ES-I3 (cell line): ENCODE measurements around the gene CORO2B.
"Not testable (repeated sequence)": the region's sequence is repeated elsewhere in the genome, so short reads cannot be mapped to it uniquely, and the experiment has no call there.

Source experiments
- H3K36me3 ChIP-seq: 2 replicates; pipeline ENCODE4 v1.6.1; 2013; ENCODE audit warnings: mild to moderate bottlenecking, low read length, control low read depth, moderate library complexity; ENCODE audit not compliant: insufficient read depth
- H3K4me1 ChIP-seq: 2 replicates; pipeline ENCODE4 v1.6.1; 2013; ENCODE audit warnings: mild to moderate bottlenecking, control low read depth, low read length; ENCODE audit not compliant: insufficient read depth
- H3K9ac ChIP-seq: 2 replicates; pipeline ENCODE4 v1.6.1; 2013; ENCODE audit warnings: low read depth, mild to moderate bottlenecking, low read length, moderate library complexity
- H3K9me3 ChIP-seq: 2 replicates; pipeline ENCODE4 v1.6.1; 2013; ENCODE audit warnings: mild to moderate bottlenecking, low read length, moderate library complexity; ENCODE audit not compliant: control insufficient read depth, insufficient read depth

Gene CORO2B

DNA sequence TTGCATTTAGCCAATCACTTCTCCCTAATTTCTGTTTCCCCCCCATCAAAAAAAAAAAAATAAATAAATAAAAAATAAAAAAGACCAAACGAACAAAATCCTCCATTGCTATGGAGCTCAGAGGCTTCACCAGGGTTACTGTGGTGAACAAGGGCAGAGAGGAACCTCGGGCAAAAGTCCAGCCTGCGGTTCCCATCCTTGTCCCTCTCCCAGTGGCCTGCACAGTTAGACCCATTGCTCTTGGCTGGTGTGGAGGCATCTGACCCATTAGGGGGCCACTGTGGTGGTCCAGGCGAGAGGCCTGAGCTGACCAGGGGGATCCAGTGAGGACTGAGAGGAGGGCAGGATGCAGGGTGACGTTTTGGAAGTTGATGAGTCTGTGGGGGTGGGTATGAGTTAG is 18.8 kb downstream of the CORO2B start:
- Histone ChIP-seq H3K9ac (no peak overlapping the region), H3K36me3 (no peaks in the 10 kb centered on the region), H3K4me1 (peaks cover 27% of the 10 kb centered on the region), H3K9me3 (no peaks in the 10 kb centered on the region)

DNA sequence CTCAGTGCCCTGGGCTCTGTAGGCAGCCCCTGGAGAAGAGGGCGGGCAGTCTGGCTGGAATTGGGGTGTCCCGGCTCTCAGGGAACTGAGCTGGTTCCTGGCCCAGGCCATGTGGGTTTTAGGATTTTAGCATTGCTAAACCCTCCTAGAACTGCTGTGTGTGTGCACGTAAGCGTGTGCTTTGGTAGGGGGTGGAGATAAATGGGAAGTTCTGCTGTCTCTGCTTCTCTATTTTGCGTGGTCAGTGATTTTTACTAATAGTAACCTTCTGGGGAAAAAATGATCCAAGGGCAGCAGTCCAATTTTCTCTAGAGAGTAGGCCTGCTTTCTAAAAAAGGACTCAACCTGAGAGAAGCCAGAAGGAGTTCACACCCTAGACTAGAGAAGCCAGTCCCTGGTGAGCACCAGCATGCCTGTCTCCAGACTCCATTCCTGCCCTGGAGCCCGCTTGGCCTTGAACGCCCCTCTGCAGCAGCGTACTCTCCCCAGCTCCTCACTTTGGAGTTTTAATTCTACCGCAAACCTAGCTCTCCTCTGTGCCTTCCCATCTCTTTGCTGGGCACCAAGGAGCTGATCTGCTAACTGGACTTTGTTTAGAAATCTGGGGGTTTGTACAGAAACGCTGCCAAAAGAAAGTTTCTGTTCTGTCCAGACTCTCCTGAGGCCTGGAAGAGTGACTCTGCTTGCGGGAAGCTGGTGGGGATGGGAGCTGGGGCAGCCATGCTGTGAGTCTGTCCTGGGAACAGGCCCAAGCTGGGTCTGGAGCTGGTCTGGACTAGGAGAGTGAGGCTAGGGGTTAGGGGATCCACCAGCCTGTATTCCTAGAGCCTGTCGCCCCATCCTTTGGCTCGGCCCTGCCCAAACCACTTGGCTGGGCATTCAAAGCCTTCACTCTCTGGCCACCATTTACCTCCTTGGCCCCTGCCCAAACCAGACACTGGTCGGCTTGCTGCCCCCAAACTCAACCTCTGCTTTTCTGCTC is 19.7 kb downstream of the CORO2B start:
- Histone ChIP-seq H3K36me3 (no peaks in the 10 kb centered on the region), H3K9me3 (no peaks in the 10 kb centered on the region), H3K4me1 (peaks cover 27% of the 10 kb centered on the region), H3K9ac (no peak overlapping the region)

DNA sequence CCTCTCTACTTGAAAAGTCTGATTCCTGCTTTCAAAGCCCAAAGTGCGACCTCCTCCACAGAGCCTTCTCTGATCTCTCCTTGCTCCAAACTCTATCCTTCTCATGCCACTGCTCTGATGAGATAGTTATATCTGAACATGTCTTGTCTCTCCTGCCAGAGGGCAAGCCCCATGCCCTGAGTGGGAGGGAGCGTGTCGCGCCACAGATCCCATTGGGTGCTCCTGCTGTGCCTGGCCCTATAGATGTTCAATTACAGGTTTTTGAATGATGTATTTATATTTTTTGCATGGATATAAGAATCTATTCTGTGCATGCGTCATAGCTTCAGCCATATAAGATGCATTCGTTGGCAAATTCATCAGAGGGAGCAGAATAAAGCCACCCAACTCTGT is 20.4 kb downstream of the CORO2B start:
- Histone ChIP-seq H3K36me3 (no peaks in the 10 kb centered on the region), H3K4me1 (peaks cover 27% of the 10 kb centered on the region), H3K9ac (no peak overlapping the region), H3K9me3 (no peaks in the 10 kb centered on the region)

DNA sequence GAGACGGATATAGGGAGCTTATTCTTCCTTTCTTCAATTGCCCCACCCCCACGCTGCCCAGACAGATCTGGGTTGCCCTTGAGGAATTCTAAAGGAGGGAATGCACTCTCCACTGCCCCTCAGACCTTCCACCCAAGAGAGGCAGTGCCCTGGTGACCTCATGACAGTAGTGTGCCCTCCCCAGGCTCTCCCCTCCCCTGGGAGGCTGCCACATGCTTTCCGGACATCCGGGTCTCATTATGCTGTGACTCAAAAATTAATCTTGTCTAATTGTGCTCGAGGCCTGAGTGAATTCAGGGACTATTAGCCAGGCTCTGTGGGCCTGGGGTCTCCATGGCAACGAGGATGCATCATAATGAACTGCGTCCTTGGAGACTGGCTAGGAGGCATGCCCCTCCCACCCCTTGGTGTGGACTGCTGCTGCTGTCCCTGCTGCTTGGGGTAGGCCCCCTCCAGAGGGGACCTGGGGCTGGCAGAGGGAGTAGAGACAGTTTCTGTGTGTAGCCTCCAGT is 20.8 kb downstream of the CORO2B start:
- Histone ChIP-seq H3K9ac (no peak overlapping the region), H3K36me3 (no peaks in the 10 kb centered on the region), H3K4me1 (peaks cover 27% of the 10 kb centered on the region)

DNA sequence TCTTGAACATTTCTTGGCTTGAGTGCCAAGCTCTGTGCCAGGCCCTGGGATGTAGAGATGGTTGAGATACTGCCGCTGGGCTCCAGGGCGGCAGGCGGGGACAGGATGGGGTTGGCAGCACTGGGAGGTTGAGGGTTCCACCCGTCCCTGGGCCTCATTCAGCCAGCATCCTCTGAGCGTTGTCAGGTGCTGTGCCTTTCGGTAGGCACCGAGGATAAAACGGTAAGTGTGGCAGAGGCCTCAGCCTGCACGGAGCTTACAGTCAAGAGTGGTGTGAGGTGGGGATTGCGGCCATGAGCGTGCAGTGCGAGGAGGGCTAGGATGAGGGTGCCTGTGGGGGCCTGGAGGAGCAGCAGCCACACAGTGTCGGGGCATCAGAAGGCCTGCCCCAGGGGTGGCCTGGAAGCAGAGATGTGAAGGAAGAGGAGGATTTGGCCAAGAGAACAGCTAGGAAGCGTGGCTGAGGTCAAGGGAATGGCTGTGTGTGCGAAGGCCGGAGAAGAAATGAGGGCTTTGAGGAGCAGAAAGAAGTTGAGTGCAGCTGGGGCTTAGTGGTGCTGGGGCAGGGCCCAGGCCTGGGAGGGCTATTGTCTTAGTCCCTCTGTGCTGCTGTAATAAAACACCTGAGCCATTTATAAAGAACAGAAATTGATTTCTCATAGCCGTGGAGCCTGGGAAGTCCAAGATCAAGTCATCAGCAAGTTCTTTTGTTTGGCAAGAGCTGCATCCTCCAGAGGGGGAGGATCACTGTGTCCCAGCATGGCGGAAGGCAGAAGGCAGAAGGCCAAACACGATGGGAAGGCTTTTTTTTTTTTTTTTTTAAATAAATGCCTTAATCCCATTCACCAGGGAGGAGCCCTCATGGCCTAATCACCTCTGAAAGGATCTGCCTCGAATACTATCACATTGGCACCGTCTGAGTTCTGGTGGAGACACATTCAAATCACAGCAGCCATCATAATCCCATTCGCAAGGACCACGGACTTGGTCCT is 22.7 kb downstream of the CORO2B start:
- Histone ChIP-seq H3K36me3 (no peaks in the 10 kb centered on the region), H3K4me1 (peaks cover 21% of the 10 kb centered on the region), H3K9me3 (no peaks in the 10 kb centered on the region), H3K9ac (no peak overlapping the region)

More for the DNA sequence above, 20.8 kb downstream of the CORO2B start:
- no peaks in the 10 kb centered on the region for H3K9me3 ChIP-seq

DNA sequence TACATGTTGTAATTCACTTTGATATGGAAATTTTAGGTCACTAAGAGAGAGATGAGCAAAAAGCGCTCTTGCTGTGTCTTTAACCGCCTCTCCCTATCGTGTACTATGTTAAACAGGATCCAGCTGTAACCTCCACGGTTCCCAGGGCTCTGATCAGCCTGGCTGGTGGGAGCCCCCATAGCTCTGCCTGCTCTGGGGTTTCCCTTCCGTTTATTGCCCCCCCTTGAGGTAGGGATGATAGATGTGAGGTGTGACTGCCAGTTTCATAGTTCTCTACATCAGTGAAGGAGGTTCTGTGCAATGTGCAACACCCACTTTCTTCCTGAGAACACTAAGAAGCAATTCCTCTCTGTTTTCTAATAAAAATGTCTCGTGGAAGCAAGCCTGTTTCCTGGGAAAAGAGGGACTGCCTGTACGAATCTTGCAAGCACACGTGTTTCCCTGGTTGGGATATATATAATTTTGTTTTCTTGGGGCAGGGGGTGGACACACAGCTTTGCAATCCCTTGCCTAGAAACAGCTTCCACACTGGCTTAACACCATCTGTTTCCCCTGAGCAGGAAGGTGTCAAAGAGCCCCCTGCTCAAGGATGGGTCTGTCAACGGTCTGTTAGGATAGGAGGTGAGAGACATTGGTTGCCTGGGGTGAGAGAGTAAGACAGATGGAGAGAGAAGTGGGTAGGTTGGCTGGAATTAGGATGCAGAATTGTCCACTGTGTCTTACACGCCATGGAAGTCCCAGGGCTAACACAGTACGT is 23.8 kb downstream of the CORO2B start:
- H3K36me3 ChIP-seq, result no peaks in the 10 kb centered on the region
- no peaks in the 10 kb centered on the region for H3K9me3 ChIP-seq
- peaks cover 21% of the 10 kb centered on the region for H3K4me1 ChIP-seq
- H3K9ac ChIP-seq, result no peak overlapping the region

DNA sequence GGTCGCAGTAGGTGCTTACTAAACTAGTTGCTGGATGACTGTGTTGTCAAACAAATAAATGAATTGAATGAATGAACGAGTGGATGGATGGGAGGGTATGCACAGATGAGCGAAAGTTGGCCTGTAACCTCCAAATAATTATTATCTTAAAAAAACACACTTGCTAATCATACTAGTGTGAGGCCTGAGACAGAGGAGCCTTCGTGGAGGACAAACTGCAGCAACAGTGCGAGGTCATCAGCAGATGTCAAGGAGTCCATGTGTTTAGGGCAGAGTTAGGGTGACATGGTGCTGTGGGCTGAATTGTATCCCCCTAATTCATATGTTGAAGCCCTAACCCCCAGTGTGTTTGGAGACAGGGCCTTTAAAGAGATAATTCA is 24.4 kb downstream of the CORO2B start:
- H3K9ac ChIP-seq, result no peak overlapping the region
- H3K4me1 ChIP-seq, result peaks cover 26% of the 10 kb centered on the region
- no peaks in the 10 kb centered on the region for H3K36me3 ChIP-seq
- no peaks in the 10 kb centered on the region for H3K9me3 ChIP-seq

DNA sequence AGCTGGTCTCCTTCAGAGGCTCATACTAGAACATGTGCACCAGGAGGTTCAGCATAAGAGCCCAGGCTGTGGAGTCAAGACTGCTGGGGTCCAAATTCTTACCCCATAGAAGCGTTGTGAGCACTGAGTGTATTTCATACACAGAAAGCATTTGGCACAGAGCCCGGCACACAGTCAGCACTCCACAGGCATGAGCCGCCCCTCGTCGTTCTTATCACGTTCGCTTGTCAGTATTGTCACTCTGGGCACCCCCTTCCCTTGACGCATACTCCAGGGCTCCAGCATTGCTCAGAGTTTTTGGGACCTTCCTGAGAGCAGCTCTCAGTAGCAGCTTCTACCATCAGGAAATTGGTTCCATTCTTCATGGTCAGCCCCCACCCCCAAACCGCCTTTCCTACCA is 25.2 kb downstream of the CORO2B start:
- Histone ChIP-seq H3K4me1 (peaks cover 28% of the 10 kb centered on the region), H3K36me3 (no peaks in the 10 kb centered on the region)

DNA sequence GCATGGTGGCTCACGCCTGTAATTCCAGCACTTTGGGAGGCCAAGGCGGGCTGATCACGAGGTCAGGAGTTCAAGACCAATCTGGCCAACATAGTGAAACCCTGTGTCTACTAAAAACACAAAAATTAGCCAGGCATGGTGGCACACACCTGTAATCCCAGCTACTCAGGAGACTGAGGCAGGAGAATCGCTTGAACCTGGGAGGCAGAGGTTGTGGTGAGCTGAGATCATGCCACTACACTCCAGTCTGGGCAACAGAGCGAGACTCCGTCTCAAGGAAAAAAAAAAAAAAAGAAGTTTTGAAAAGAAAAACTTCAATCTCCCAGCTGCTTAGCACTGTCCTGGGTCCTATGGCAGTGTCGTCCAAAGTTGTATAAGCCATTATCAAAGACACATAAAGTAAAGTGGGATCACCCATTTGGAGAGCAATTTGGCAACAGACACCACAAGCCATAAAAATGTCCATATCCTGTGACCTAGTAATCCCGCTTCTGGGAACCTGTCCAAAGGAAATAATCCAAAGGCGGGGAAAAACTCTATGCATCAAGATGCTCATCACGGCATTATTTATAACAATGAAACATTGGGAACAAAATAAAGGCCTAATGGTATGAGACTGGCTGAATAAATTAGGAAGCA is 26.2 kb downstream of the CORO2B start:
- H3K36me3 ChIP-seq, H3K9me3 ChIP-seq, H3K9ac ChIP-seq: not testable (repeated sequence)
- H3K4me1 ChIP-seq, result peaks cover 29% of the 10 kb centered on the region

More for the DNA sequence above, 25.2 kb downstream of the CORO2B start:
- Histone ChIP-seq H3K9ac (no peak overlapping the region), H3K9me3 (no peaks in the 10 kb centered on the region)

DNA sequence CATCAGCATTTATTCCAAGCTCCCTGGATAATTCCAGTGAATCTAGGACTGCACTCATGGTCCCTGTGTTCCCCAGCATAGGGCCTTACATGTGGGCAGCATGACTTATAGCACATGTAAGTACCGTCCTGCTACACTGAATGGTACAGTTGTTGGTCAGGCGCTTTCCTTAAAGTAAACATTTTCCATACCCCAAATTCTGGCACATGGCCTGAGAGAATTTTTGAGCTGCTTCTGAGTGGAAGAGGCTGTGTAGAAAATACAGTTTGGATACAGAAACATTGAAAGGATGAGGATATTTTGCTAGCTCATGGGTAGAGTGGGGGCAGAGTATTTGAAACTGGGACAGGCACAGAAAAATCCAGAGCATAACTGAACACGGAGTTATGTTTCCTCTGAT is 27.6 kb downstream of the CORO2B start:
- Histone ChIP-seq H3K9me3 (no peaks in the 10 kb centered on the region), H3K9ac (no peak overlapping the region), H3K36me3 (no peaks in the 10 kb centered on the region), H3K4me1 (peaks cover 25% of the 10 kb centered on the region)

DNA sequence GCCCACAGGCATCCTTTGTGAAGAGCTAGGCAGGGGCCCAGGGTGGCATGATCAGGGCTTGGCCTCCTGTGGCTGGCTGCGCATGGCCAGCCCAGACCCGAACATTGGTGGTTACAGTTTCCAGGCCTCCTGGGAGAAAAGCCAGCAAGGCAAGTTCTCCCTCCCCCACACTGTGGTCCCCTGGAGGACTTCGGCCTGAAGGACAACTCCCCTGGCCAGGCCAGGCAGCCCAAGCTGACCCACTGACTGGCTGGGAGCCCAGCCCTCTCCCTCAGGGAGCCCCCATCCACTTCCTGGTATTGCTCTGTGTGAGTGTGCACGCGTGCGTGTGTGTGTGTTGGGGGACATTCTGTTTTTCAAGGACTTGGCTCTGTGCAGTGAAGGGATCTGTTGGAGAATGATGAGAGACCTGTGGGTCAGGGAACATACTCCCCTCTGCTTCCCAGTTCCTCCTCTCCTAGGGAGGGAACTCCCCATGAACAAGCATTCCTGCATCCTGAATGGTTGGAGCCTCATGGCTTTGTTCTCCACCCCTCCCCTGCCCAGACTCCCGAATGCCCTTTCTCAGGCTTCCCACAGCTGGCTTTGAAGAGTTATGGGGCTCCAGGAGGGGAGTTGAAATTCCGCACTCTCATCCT is 29.5 kb downstream of the CORO2B start:
- H3K4me1 ChIP-seq, result peaks cover 30% of the 10 kb centered on the region
- no peak overlapping the region for H3K9ac ChIP-seq
- no peaks in the 10 kb centered on the region for H3K9me3 ChIP-seq
- no peaks in the 10 kb centered on the region for H3K36me3 ChIP-seq

DNA sequence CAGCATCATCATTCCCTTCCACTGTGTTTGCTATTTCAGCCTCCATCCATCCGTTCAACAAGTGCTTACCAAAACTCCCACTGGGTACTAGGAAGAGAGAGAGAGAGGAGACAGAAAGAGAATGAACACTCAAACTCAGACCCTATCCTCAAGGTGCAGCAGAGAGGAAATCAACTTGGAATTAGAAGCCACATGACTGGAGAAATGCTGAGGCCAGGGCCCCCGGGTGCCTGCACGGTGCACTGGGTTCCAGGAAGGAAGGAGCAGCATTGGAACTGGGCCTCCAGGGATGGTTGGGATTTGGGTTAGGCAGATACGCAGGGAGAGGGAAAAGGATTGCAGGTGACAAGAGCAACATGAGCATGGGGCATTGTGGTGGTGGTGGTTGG is 30.0 kb downstream of the CORO2B start:
- Histone ChIP-seq H3K36me3 (no peaks in the 10 kb centered on the region), H3K9me3 (no peaks in the 10 kb centered on the region), H3K9ac (no peak overlapping the region), H3K4me1 (peaks cover 30% of the 10 kb centered on the region)

DNA sequence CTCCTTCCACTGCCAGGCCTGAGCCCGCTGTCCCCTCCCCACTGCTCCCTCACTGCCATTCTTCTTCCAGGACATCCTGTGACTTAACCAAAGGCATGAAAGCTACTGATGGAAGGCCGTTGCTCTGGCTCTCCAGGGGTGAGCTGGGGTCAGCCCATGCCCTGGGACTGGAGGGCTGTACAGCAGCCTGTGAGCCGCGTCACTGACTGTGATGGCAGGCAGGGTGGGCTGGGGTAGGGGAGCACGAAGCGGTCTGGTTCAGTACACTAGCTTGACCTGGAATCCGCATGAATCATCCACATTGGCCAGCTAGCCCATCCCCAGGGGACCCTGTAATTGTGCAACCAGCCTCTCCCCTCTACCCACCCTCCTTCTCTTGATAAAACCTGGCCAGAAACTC is 30.8 kb downstream of the CORO2B start:
- H3K36me3 ChIP-seq, result no peaks in the 10 kb centered on the region
- H3K9me3 ChIP-seq, result no peaks in the 10 kb centered on the region
- peaks cover 34% of the 10 kb centered on the region for H3K4me1 ChIP-seq
- no peak overlapping the region for H3K9ac ChIP-seq
